Osteoblast (primary cell): ENCODE results near the gene FBXO9. TPM values are rescaled to one million over a fixed set of nuclear protein-coding genes. Genes with fewer than 3 reads are reported as not detected.
A peak's percentile ranks its signal among the peaks of the same experiment; 100 is the strongest.

Source experiments
- DNase-seq: peaks from one replicate; pipeline ENCODE4 v3.0.0; 2011; ENCODE audit warnings: low spot score, mixed read lengths; ENCODE audit not compliant: insufficient read length; ENCODE audit errors: missing footprints
- H2AFZ ChIP-seq: 2 replicates; pipeline ENCODE4 v1.6.0; 2011; ENCODE audit warnings: mild to moderate bottlenecking, low read length
- H3K27ac ChIP-seq: 2 replicates; pipeline ENCODE4 v1.5.1; 2011; ENCODE audit warnings: mild to moderate bottlenecking, low read depth, low read length, moderate library complexity
- H3K27me3 ChIP-seq: 2 replicates; pipeline ENCODE4 v1.6.0; 2012; ENCODE audit warnings: mild to moderate bottlenecking, control low read depth, inconsistent platforms, low read length, moderate library complexity; ENCODE audit not compliant: insufficient read depth
- H3K36me3 ChIP-seq: 2 replicates; pipeline ENCODE4 v1.5.1; 2011; ENCODE audit warnings: mild to moderate bottlenecking, low read length, control low read depth, moderate library complexity; ENCODE audit not compliant: insufficient read depth
- H3K4me1 ChIP-seq: 2 replicates; pipeline ENCODE4 v1.5.1; 2011; ENCODE audit warnings: mild to moderate bottlenecking, low read length, control low read depth, moderate library complexity; ENCODE audit not compliant: insufficient read depth
- H3K4me2 ChIP-seq: 2 replicates; pipeline ENCODE4 v1.6.0; 2011; ENCODE audit warnings: mild to moderate bottlenecking, low read length; ENCODE audit not compliant: insufficient read depth
- H3K4me3 ChIP-seq: fragments of 200-600 bp; sonication (generic); 3 replicates; pipeline ENCODE4 v1.5.1; 2012; ENCODE audit warnings: mild to moderate bottlenecking, low read length, inconsistent platforms; ENCODE audit not compliant: insufficient read depth
- H3K79me2 ChIP-seq: 2 replicates; pipeline ENCODE4 v1.6.0; 2012; ENCODE audit warnings: mild to moderate bottlenecking, low read length, control low read depth, inconsistent platforms; ENCODE audit not compliant: insufficient read depth
- H3K9me3 ChIP-seq: 2 replicates; pipeline ENCODE4 v1.5.1; 2011; ENCODE audit warnings: low read depth, low read length, control low read depth
- H4K20me1 ChIP-seq: 2 replicates; pipeline ENCODE4 v1.6.0; 2012; ENCODE audit warnings: mild to moderate bottlenecking, low read length, control low read depth; ENCODE audit not compliant: insufficient read depth
- CTCF ChIP-seq: IDR thresholded peaks from 2 replicates; pipeline ENCODE4 v1.5.1; 2011; ENCODE audit warnings: mild to moderate bottlenecking, low read depth, low read length, moderate library complexity; ENCODE audit errors: extremely low read depth
- total RNA-seq: library from RNA; depleted of rRNA; stranded (reverse); fragments of >200 nt; gene quantifications from 2 replicates; pipeline ENCODE4 v1.2.3, GENCODE V29; 2012

The FBXO9 gene
- total RNA-seq, 1 donor, result 53.6 TPM

- H2AFZ ChIP-seq, result no peak overlapping the region
- DNase-seq, result no peak
- no peak overlapping the region for H3K4me3 ChIP-seq
- no peaks in the 10 kb centered on the region for H3K79me2 ChIP-seq
- peaks cover 15% of the 10 kb centered on the region for H3K36me3 ChIP-seq
- no peaks in the 10 kb centered on the region for H3K27me3 ChIP-seq
- no peak overlapping the region for H3K4me2 ChIP-seq
- no peaks in the 10 kb centered on the region for H4K20me1 ChIP-seq
- TF ChIP-seq CTCF, result no peak
- no peaks in the 10 kb centered on the region for H3K9me3 ChIP-seq
- H3K27ac ChIP-seq, result no peak overlapping the region
- H3K4me1 ChIP-seq, result peaks cover 18% of the 10 kb centered on the region
Measured at GRCh38 chr6:53104916-53105315, 39.7 kb downstream of the FBXO9 start.

- Histone ChIP-seq H3K9me3 (no peaks in the 10 kb centered on the region), H3K4me2 (no peak overlapping the region), H4K20me1 (no peaks in the 10 kb centered on the region), H3K4me1 (peaks cover 18% of the 10 kb centered on the region), H3K4me3 (no peak overlapping the region), H3K79me2 (no peaks in the 10 kb centered on the region), H3K36me3 (peaks cover 5% of the 10 kb centered on the region), H2AFZ (no peak overlapping the region), H3K27me3 (no peaks in the 10 kb centered on the region), H3K27ac (peak overlapping the region; percentile 26)
- peak; percentile 90 for DNase-seq
- TF ChIP-seq CTCF, result no peak
Measured at GRCh38 chr6:53107091-53107490, 41.9 kb downstream of the FBXO9 start.

- no peak overlapping the region for H3K27ac ChIP-seq
- TF ChIP-seq CTCF, result no peak
- no peaks in the 10 kb centered on the region for H4K20me1 ChIP-seq
Measured at GRCh38 chr6:53109612-53110011, 44.4 kb downstream of the FBXO9 start.

GRCh38 chr6:53111865-53112264 is 46.7 kb downstream of the FBXO9 start:
- no peaks in the 10 kb centered on the region for H4K20me1 ChIP-seq
- no peaks in the 10 kb centered on the region for H3K79me2 ChIP-seq
- no peak for DNase-seq
- peaks cover 6% of the 10 kb centered on the region for H3K4me1 ChIP-seq
- H3K9me3 ChIP-seq, result no peaks in the 10 kb centered on the region
- H3K4me2 ChIP-seq, result no peak overlapping the region
- peaks cover 10% of the 10 kb centered on the region for H3K27me3 ChIP-seq
- no peak for TF ChIP-seq CTCF
- no peak overlapping the region for H3K27ac ChIP-seq
- no peak overlapping the region for H2AFZ ChIP-seq
- H3K4me3 ChIP-seq, result no peak overlapping the region
- no peaks in the 10 kb centered on the region for H3K36me3 ChIP-seq

More at GRCh38 chr6:53109612-53110011, 44.4 kb downstream of the FBXO9 start:
- Histone ChIP-seq H2AFZ (no peak overlapping the region), H3K27me3 (peaks cover 7% of the 10 kb centered on the region), H3K9me3 (no peaks in the 10 kb centered on the region), H3K4me3 (no peak overlapping the region), H3K36me3 (no peaks in the 10 kb centered on the region), H3K4me1 (peaks cover 18% of the 10 kb centered on the region), H3K79me2 (no peaks in the 10 kb centered on the region), H3K4me2 (no peak overlapping the region)
- DNase-seq, result no peak
